Gastroesophageal sphincter (tissue), 4 donors: ENCODE measurements around the gene ATP8B3. TPM values are rescaled to one million over a fixed set of nuclear protein-coding genes. Genes with fewer than 3 reads are reported as not detected.

Experiments
- ATAC-seq: fragments of 150-250 bp; one replicate; pipeline ENCODE4 v1.9.1; 2016; ENCODE audit warnings: mild to moderate bottlenecking, moderate library complexity
- H3K27ac ChIP-seq, 4 donors: fragments of 200-600 bp; sonication (generic) in 3 of 4; 1 replicate in 3 of 4; 2 replicates in 1 of 4; pipeline ENCODE4 v1.5.1; 2016 to 2019
- H3K27me3 ChIP-seq: fragments of 200-600 bp; sonication (generic); one replicate; pipeline ENCODE4 v1.5.1; 2019
- H3K36me3 ChIP-seq, 2 donors: fragments of 200-600 bp; sonication (generic); one replicate each; pipeline ENCODE4 v1.5.1; 2019; ENCODE audit warnings: control low read depth in 1 of 2
- H3K4me1 ChIP-seq, 3 donors: fragments of 200-600 bp; sonication (generic); 1 replicate in 2 of 3; 2 replicates in 1 of 3; pipeline ENCODE4 v1.5.1; 2016 to 2019; ENCODE audit warnings: control low read depth in 2 of 3
- H3K4me3 ChIP-seq, 2 donors: fragments of 200-600 bp; sonication (generic); one replicate each; pipeline ENCODE4 v1.5.1; 2019; ENCODE audit warnings: mild to moderate bottlenecking in 1 of 2, moderate library complexity in 1 of 2
- H3K9me3 ChIP-seq, 3 donors: fragments of 200-600 bp; sonication (generic); one replicate each; pipeline ENCODE4 v1.5.1; 2017 to 2019; ENCODE audit warnings: control low read depth in 2 of 3
- CTCF ChIP-seq, 4 experiments: fragments of 200-600 bp in 2 of 4; fragments of 450-650 bp in 2 of 4; sonication (generic) in 1 of 4; IDR thresholded peaks; one replicate each; pipeline ENCODE4 v1.5.1; 2017 to 2019; ENCODE audit warnings: antibody characterized with exemption in 4 of 4, mild to moderate bottlenecking in 2 of 4, moderate library complexity in 2 of 4
- EP300 ChIP-seq: sonication (generic); formaldehyde crosslinking; IDR thresholded peaks from one replicate; pipeline ENCODE4 v1.6.1; 2017; ENCODE audit warnings: antibody characterized with exemption, mild to moderate bottlenecking
- POLR2A ChIP-seq, 2 donors: fragments of 450-650 bp; IDR thresholded peaks; one replicate each; pipeline ENCODE4 v1.6.1; 2017; ENCODE audit warnings: antibody characterized with exemption in 2 of 2, mild to moderate bottlenecking in 2 of 2, moderate library complexity in 1 of 2
- POLR2AphosphoS5 ChIP-seq: sonication (generic); formaldehyde crosslinking; IDR thresholded peaks from one replicate; pipeline ENCODE4 v1.6.1; 2017; ENCODE audit warnings: antibody characterized with exemption
- WGBS, 2 donors: methylation state at CpG; one replicate each; pipeline ENCODE4 v1.1.5; 2018; ENCODE audit warnings: low coverage in 1 of 2; 5-methylcytosine and 5-hydroxymethylcytosine counted together
- total RNA-seq, 4 donors: library from RNA; depleted of rRNA; stranded (reverse); fragments of >200 nt; gene quantifications; one replicate each; pipeline ENCODE4 v1.1.0, GENCODE V29; 2016

Gene ATP8B3
- total RNA-seq, 4 donors from 2014 or later: 0.27 to 1.4 (median 0.48) TPM

GRCh38 chr19:1769645-1769985 lies 42.5 kb downstream of the ATP8B3 start:
- no peak for ATAC-seq
- no peak overlapping the region for H3K27ac ChIP-seq
- no peak for TF ChIP-seq EP300
- TF ChIP-seq POLR2A (IDR thresholded peaks at IDR 0.05): no peak
- TF ChIP-seq CTCF (IDR thresholded peaks at IDR 0.05): no peak
- TF ChIP-seq POLR2AphosphoS5: no peak
- 0 to 7% methylated on average over 1 to 5 of the region's 12 CpGs for WGBS, 2 donors
- H3K27me3 ChIP-seq: peaks cover 98% of the 10 kb centered on the region
- H3K36me3 ChIP-seq: no peaks in the 10 kb centered on the region
- H3K4me1 ChIP-seq: peaks cover 0 to 5% (median 0%) of the 10 kb centered on the region in 3 donors
- H3K9me3 ChIP-seq: peaks cover 0 to 31% (median 0%) of the 10 kb centered on the region in 3 donors
- H3K4me3 ChIP-seq: no peak overlapping the region

- Histone ChIP-seq H3K36me3 (no peaks in the 10 kb centered on the region), H3K9me3 (peaks cover 0 to 29% (median 0%) of the 10 kb centered on the region in 3 donors), H3K4me3 (no peak overlapping the region), H3K27me3 (peaks cover 98% of the 10 kb centered on the region), H3K27ac (no peak overlapping the region), H3K4me1 (peaks cover 0 to 5% (median 0%) of the 10 kb centered on the region in 3 donors)
- no peak for ATAC-seq
- TF ChIP-seq POLR2AphosphoS5 (no peak), POLR2A (IDR thresholded peaks at IDR 0.05) (no peak), CTCF (IDR thresholded peaks at IDR 0.05) (no peak), EP300 (no peak)
- WGBS, 2 donors: 75 to 83% methylated on average over 7 of the region's 9 CpGs
Measured at GRCh38 chr19:1768918-1769644, 43.0 kb downstream of the ATP8B3 start.

- 9 to 10% methylated on average over 9 to 10 of the region's 13 CpGs for WGBS, 2 donors
- no peak for TF ChIP-seq POLR2A (IDR thresholded peaks at IDR 0.05)
- no peak overlapping the region for H3K4me3 ChIP-seq
- peaks cover 0 to 5% (median 0%) of the 10 kb centered on the region in 3 donors for H3K4me1 ChIP-seq
- H3K27me3 ChIP-seq: peaks cover 98% of the 10 kb centered on the region
- H3K27ac ChIP-seq: no peak overlapping the region
- H3K36me3 ChIP-seq: no peaks in the 10 kb centered on the region
- no peak for ATAC-seq
- peaks cover 0 to 29% (median 0%) of the 10 kb centered on the region in 3 donors for H3K9me3 ChIP-seq
Measured at GRCh38 chr19:1768248-1768647, 43.8 kb downstream of the ATP8B3 start.

- peaks cover 100% of the 10 kb centered on the region for H3K27me3 ChIP-seq
- H3K4me3 ChIP-seq: no peak overlapping the region
- H3K9me3 ChIP-seq: peaks cover 0 to 29% (median 0%) of the 10 kb centered on the region in 3 donors
- TF ChIP-seq CTCF (IDR thresholded peaks at IDR 0.05): peak in 3 of 4 experiments; percentile 75 to 98 (median 86)
- TF ChIP-seq POLR2A (IDR thresholded peaks at IDR 0.05): no peak
- TF ChIP-seq POLR2AphosphoS5: no peak
- ATAC-seq: peak; percentile 44
- WGBS, 2 donors: no CpG with 5 or more reads among the region's 21 CpGs
- no peak overlapping the region for H3K27ac ChIP-seq
- H3K36me3 ChIP-seq: no peaks in the 10 kb centered on the region
- H3K4me1 ChIP-seq: peaks cover 0 to 5% (median 0%) of the 10 kb centered on the region in 3 donors
Measured at GRCh38 chr19:1767464-1767933, 44.6 kb downstream of the ATP8B3 start.

- H3K9me3 ChIP-seq: peaks cover 0 to 23% (median 0%) of the 10 kb centered on the region in 3 donors
- no peak overlapping the region for H3K4me3 ChIP-seq
- H3K36me3 ChIP-seq: no peaks in the 10 kb centered on the region
- no peak for TF ChIP-seq POLR2AphosphoS5
- TF ChIP-seq CTCF (IDR thresholded peaks at IDR 0.05): no peak
- TF ChIP-seq EP300: no peak
- no peak for TF ChIP-seq POLR2A (IDR thresholded peaks at IDR 0.05)
- ATAC-seq: no peak
- H3K27ac ChIP-seq: no peak overlapping the region
- H3K4me1 ChIP-seq: peaks cover 0 to 5% (median 0%) of the 10 kb centered on the region in 3 donors
- H3K27me3 ChIP-seq: peaks cover 100% of the 10 kb centered on the region
- 0% methylated on average over 2 of the region's 10 CpGs; no CpG with 5 or more reads in 1 of the 2 donors for WGBS, 2 donors
Measured at GRCh38 chr19:1766800-1767352, 45.2 kb downstream of the ATP8B3 start.
